HL-60 (cell line): ENCODE results near the gene INPP5E.

Source experiments
- DNase-seq, 2 experiments: peaks; one replicate each; pipeline ENCODE4 v3.0.0-alpha.2; 2010 to 2020; ENCODE audit warnings: low read depth in 1 of 2, low spot score in 1 of 2
- H3K27ac ChIP-seq: fragments of 250-450 bp; sonication (Bioruptor Pico); replicated peaks from 2 replicates; pipeline ENCODE4 v1.5.1; 2020; ENCODE audit warnings: mild to moderate bottlenecking, moderate library complexity
- H3K27me3 ChIP-seq: fragments of 250-450 bp; sonication (Bioruptor Pico); 2 replicates; pipeline ENCODE4 v1.5.1; 2021; ENCODE audit warnings: mild to moderate bottlenecking, moderate library complexity; ENCODE audit not compliant: insufficient read depth, poor library complexity, severe bottlenecking
- H3K4me3 ChIP-seq: replicated peaks from 2 replicates; pipeline ENCODE4 v1.5.1; 2011; ENCODE audit warnings: mild to moderate bottlenecking, control low read depth, low read length; ENCODE audit not compliant: insufficient read depth
- GABPA ChIP-seq: IDR thresholded peaks from 2 replicates; pipeline ENCODE4 v1.6.1; 2012; ENCODE audit warnings: low read depth
- POLR2AphosphoS5 ChIP-seq: IDR thresholded peaks from 2 replicates; pipeline ENCODE4 v1.6.1; 2012; ENCODE audit warnings: low read depth
- SPI1 ChIP-seq: IDR thresholded peaks from 2 replicates; pipeline ENCODE4 v1.6.1; 2012; ENCODE audit warnings: low read depth, mild to moderate bottlenecking, borderline replicate concordance
- TF ChIP-seq, protein P1 (sequence below): IDR thresholded peaks from one replicate; pipeline ENCODE4 v1.5.1; 2011; ENCODE audit warnings: low read length, control low read depth, inconsistent platforms; ENCODE audit not compliant: insufficient read depth
- TF ChIP-seq, protein P2 (sequence below): IDR thresholded peaks from 2 replicates; pipeline ENCODE4 v1.6.1; 2012; ENCODE audit warnings: low read depth; ENCODE audit not compliant: insufficient replicate concordance

INPP5E gene

GRCh38 chr9:136432591-136432990 is 7.1 kb downstream of the INPP5E start:
- no peak for DNase-seq
- TF ChIP-seq, protein P1, sequence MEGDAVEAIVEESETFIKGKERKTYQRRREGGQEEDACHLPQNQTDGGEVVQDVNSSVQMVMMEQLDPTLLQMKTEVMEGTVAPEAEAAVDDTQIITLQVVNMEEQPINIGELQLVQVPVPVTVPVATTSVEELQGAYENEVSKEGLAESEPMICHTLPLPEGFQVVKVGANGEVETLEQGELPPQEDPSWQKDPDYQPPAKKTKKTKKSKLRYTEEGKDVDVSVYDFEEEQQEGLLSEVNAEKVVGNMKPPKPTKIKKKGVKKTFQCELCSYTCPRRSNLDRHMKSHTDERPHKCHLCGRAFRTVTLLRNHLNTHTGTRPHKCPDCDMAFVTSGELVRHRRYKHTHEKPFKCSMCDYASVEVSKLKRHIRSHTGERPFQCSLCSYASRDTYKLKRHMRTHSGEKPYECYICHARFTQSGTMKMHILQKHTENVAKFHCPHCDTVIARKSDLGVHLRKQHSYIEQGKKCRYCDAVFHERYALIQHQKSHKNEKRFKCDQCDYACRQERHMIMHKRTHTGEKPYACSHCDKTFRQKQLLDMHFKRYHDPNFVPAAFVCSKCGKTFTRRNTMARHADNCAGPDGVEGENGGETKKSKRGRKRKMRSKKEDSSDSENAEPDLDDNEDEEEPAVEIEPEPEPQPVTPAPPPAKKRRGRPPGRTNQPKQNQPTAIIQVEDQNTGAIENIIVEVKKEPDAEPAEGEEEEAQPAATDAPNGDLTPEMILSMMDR: no peak
- TF ChIP-seq GABPA (no peak), SPI1 (no peak)
- TF ChIP-seq, protein P2, sequence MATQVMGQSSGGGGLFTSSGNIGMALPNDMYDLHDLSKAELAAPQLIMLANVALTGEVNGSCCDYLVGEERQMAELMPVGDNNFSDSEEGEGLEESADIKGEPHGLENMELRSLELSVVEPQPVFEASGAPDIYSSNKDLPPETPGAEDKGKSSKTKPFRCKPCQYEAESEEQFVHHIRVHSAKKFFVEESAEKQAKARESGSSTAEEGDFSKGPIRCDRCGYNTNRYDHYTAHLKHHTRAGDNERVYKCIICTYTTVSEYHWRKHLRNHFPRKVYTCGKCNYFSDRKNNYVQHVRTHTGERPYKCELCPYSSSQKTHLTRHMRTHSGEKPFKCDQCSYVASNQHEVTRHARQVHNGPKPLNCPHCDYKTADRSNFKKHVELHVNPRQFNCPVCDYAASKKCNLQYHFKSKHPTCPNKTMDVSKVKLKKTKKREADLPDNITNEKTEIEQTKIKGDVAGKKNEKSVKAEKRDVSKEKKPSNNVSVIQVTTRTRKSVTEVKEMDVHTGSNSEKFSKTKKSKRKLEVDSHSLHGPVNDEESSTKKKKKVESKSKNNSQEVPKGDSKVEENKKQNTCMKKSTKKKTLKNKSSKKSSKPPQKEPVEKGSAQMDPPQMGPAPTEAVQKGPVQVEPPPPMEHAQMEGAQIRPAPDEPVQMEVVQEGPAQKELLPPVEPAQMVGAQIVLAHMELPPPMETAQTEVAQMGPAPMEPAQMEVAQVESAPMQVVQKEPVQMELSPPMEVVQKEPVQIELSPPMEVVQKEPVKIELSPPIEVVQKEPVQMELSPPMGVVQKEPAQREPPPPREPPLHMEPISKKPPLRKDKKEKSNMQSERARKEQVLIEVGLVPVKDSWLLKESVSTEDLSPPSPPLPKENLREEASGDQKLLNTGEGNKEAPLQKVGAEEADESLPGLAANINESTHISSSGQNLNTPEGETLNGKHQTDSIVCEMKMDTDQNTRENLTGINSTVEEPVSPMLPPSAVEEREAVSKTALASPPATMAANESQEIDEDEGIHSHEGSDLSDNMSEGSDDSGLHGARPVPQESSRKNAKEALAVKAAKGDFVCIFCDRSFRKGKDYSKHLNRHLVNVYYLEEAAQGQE: no peak
- H3K27me3 ChIP-seq: no peaks in the 10 kb centered on the region
- H3K4me3 ChIP-seq: no peak overlapping the region
- no peak overlapping the region for H3K27ac ChIP-seq

DNA sequence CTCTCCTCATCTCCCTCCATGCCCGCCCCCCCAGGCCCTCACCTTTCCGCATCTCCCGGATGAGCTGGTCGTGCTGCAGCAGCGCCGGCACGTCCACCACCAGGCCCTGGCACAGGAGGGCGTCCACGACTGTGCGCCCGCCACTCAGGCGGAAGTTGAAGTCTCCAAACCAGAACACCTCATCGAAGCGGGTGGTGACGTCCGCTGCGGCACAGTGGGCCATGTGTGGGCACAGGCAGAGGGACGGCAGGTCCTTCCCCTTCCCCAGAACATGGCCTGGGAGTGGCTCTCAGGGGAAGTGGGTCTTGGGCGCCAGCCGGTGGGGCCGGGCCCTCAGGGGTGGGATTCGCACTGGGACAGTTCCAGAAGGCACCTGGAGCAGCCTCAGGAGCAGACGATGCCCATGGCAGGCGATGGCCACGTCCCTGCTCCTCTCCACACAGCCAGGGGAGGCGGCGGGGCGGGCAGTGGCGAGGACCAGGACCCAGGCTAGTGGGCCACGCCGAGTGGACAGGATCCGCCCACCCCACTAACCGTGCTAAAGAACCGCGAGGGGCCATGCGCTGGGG is 7.8 kb downstream of the INPP5E start:
- no peak overlapping the region for H3K27ac ChIP-seq
- no peak for DNase-seq
- TF ChIP-seq, protein P1: no peak
- TF ChIP-seq POLR2AphosphoS5: no peak
- H3K27me3 ChIP-seq: no peaks in the 10 kb centered on the region
- no peak overlapping the region for H3K4me3 ChIP-seq

- no peaks in the 10 kb centered on the region for H3K27me3 ChIP-seq
- H3K27ac ChIP-seq: no peak overlapping the region
- no peak for DNase-seq
- H3K4me3 ChIP-seq: no peak overlapping the region
- TF ChIP-seq, protein P1: no peak
Observed at GRCh38 chr9:136430588-136431234, 8.9 kb downstream of the INPP5E start.

DNA sequence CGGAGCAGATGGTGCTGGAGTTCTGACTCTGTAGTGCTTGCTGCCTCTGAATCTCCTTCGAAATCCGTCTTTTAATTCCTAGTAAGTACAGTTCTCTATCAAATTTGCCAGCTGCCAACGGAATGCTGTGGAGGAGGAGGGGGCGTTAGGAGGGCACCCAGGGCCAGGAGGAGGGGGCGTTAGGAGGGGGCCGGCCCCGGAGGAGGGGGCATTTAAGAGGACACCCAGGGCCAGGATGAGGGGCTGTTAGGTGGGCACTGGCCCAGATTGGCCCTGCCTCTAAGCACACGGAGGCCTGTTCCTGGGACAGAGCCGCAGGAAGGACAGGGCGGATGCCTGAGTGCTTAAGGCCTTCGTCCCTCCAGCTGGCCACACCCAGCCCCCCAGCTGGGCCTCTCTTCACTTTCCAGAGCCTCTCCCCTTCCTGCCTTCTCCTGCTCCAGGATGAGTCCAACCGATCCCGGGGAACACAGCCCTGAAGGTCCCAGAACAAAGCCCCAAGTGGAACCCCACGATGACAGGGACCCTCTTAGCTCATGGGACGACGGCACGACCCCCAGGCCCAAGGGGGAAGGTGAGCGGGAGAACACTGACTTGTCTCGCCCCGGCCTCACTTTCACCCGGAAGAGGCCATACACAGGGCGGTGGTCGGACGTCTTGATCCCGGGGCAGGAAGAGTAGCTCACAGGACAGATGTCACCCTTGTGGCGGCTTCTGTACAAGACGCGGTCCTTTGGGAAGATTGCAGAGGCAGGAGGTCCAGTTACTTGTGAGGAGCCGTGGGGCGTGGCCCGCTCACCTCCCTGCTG is 9.8 kb downstream of the INPP5E start:
- no peak overlapping the region for H3K4me3 ChIP-seq
- H3K27ac ChIP-seq: no peak overlapping the region
- no peak for DNase-seq

More for the DNA sequence above, 9.8 kb downstream of the INPP5E start:
- TF ChIP-seq POLR2AphosphoS5: no peak
- TF ChIP-seq SPI1: no peak
- no peak for TF ChIP-seq GABPA
- TF ChIP-seq, protein P1: no peak
- TF ChIP-seq, protein P2: no peak
- H3K27me3 ChIP-seq: no peaks in the 10 kb centered on the region
